ENCODE data around the gene ASCL5.

Gene ASCL5

GRCh38 chr1:201113451-201114244 is 13.3 kb downstream of the ASCL5 start:
- TF ChIP-seq, protein P1, sequence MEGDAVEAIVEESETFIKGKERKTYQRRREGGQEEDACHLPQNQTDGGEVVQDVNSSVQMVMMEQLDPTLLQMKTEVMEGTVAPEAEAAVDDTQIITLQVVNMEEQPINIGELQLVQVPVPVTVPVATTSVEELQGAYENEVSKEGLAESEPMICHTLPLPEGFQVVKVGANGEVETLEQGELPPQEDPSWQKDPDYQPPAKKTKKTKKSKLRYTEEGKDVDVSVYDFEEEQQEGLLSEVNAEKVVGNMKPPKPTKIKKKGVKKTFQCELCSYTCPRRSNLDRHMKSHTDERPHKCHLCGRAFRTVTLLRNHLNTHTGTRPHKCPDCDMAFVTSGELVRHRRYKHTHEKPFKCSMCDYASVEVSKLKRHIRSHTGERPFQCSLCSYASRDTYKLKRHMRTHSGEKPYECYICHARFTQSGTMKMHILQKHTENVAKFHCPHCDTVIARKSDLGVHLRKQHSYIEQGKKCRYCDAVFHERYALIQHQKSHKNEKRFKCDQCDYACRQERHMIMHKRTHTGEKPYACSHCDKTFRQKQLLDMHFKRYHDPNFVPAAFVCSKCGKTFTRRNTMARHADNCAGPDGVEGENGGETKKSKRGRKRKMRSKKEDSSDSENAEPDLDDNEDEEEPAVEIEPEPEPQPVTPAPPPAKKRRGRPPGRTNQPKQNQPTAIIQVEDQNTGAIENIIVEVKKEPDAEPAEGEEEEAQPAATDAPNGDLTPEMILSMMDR (IDR thresholded peaks at IDR 0.05; ENCODE audit: insufficient read depth, low read length, poor library complexity, severe bottlenecking) = no peak
- DNase-seq (ENCODE audit: extremely low read depth, insufficient read length) = no peak
- Histone ChIP-seq H3K36me3 (ENCODE audit: control insufficient read depth, insufficient read depth, low read length) (no peaks in the 10 kb centered on the region), H3K27me3 (replicated peaks; ENCODE audit: control insufficient read depth, insufficient read depth, low read length) (no peaks in the 10 kb centered on the region; the same call in 1 of the 2 replicates), H3K4me3 (replicated peaks; ENCODE audit: low read depth, low read length) (no peak overlapping the region)

GRCh38 chr1:201112926-201113325 is 14.1 kb downstream of the ASCL5 start:
- TF ChIP-seq, protein P1 (IDR thresholded peaks at IDR 0.05; ENCODE audit: insufficient read depth, low read length, poor library complexity, severe bottlenecking) = no peak
- Histone ChIP-seq H3K36me3 (ENCODE audit: control insufficient read depth, insufficient read depth, low read length) (no peaks in the 10 kb centered on the region), H3K27me3 (replicated peaks; ENCODE audit: control insufficient read depth, insufficient read depth, low read length) (no peaks in the 10 kb centered on the region; the same call in 1 of the 2 replicates), H3K4me3 (replicated peaks; ENCODE audit: low read depth, low read length) (no peak overlapping the region)
- DNase-seq (ENCODE audit: extremely low read depth, insufficient read length) = no peak

DNA sequence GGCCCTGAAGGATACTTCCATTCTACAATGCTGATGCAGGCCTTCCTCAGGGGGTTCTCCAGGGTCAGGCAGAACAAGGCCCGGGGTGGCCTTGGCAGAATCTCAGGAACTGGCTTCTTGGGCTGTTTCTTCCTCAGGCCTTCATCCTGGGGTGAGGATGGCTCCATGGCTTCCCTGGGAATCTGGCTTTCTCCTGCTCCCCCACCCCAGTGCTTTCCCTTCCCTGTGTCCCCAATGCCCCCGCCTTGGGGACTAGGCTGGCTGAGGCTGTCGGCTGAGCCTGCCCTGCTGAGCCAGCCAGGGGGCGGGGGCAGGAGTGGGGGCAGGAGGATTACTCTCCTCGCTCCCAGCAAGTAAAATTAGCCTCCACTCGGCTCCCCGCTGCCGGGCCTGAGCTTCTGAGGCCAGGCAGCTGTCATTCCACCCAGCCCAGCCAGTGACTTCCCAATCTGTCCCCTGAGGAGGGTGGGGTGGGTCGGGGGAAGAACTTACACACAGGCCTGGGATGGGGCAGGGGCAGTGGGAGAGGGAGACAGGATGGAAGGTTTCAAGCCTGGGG is 14.7 kb downstream of the ASCL5 start, which contains the start of gene CACNA1S:
Gene CACNA1S, minus strand, starts transcription at position 254 of the 559 bp plus-strand sequence. Its CDS starts 87 bp downstream, at position 167.
- Histone ChIP-seq H3K4me3 (replicated peaks; ENCODE audit: low read depth, low read length) (no peak within 1 kb of the TSS), H3K36me3 (ENCODE audit: control insufficient read depth, insufficient read depth, low read length) (no peaks in the 10 kb centered on the region), H3K27me3 (replicated peaks; ENCODE audit: control insufficient read depth, insufficient read depth, low read length) (no peaks in the 10 kb centered on the region; the same call in 1 of the 2 replicates)
- TF ChIP-seq, protein P1 (IDR thresholded peaks at IDR 0.05; ENCODE audit: insufficient read depth, low read length, poor library complexity, severe bottlenecking) = no peak
- DNase-seq (ENCODE audit: extremely low read depth, insufficient read length) = no peak

GRCh38 chr1:201111672-201112071 is 15.3 kb downstream of the ASCL5 start:
- Histone ChIP-seq H3K36me3 (ENCODE audit: control insufficient read depth, insufficient read depth, low read length) (no peaks in the 10 kb centered on the region), H3K27me3 (replicated peaks; ENCODE audit: control insufficient read depth, insufficient read depth, low read length) (no peaks in the 10 kb centered on the region; the same call in 1 of the 2 replicates), H3K4me3 (replicated peaks; ENCODE audit: low read depth, low read length) (no peak overlapping the region)
- no peak for DNase-seq (ENCODE audit: extremely low read depth, insufficient read length)
- TF ChIP-seq, protein P1 (IDR thresholded peaks at IDR 0.05; ENCODE audit: insufficient read depth, low read length, poor library complexity, severe bottlenecking) = no peak

- TF ChIP-seq, protein P1 (IDR thresholded peaks at IDR 0.05; ENCODE audit: insufficient read depth, low read length, poor library complexity, severe bottlenecking) = no peak
- no peak for DNase-seq (ENCODE audit: extremely low read depth, insufficient read length)
- Histone ChIP-seq H3K27me3 (replicated peaks; ENCODE audit: control insufficient read depth, insufficient read depth, low read length) (no peaks in the 10 kb centered on the region; the same call in 1 of the 2 replicates), H3K36me3 (ENCODE audit: control insufficient read depth, insufficient read depth, low read length) (no peaks in the 10 kb centered on the region), H3K4me3 (replicated peaks; ENCODE audit: low read depth, low read length) (no peak overlapping the region)
Measured at GRCh38 chr1:201111156-201111555, 15.8 kb downstream of the ASCL5 start.

Measured in GM06990 (cell line).